ENCODE data around the gene CPNE8.

CPNE8 gene

GRCh38 chr12:38838056-38838850 lies 67.1 kb downstream of the CPNE8 start:
- DNase-seq (ENCODE audit: low read depth in 3 of 3, low spot score in 1 of 3) = no peak

- DNase-seq (ENCODE audit: low read depth in 3 of 3, low spot score in 1 of 3) = no peak
Measured at GRCh38 chr12:38831715-38832114, 73.7 kb downstream of the CPNE8 start.

- DNase-seq (ENCODE audit: low read depth in 3 of 3, low spot score in 1 of 3) = no peak
Measured at GRCh38 chr12:38825006-38825405, 80.4 kb downstream of the CPNE8 start.

- no peak for DNase-seq (ENCODE audit: low read depth in 3 of 3, low spot score in 1 of 3)
Measured at GRCh38 chr12:38823738-38824137, 81.7 kb downstream of the CPNE8 start.

- no peak for DNase-seq (ENCODE audit: low read depth in 3 of 3, low spot score in 1 of 3)
Measured at GRCh38 chr12:38823314-38823713, 82.1 kb downstream of the CPNE8 start.

- no peak for DNase-seq (ENCODE audit: low read depth in 3 of 3, low spot score in 1 of 3)
Measured at GRCh38 chr12:38817942-38818341, 87.4 kb downstream of the CPNE8 start.

- DNase-seq (ENCODE audit: low read depth in 3 of 3, low spot score in 1 of 3) = no peak
Measured at GRCh38 chr12:38813923-38814322, 91.5 kb downstream of the CPNE8 start.

- DNase-seq (ENCODE audit: low read depth in 3 of 3, low spot score in 1 of 3) = no peak
Measured at GRCh38 chr12:38811814-38812356, 93.5 kb downstream of the CPNE8 start.

- DNase-seq (ENCODE audit: low read depth in 3 of 3, low spot score in 1 of 3) = no peak
Measured at GRCh38 chr12:38809832-38810231, 95.6 kb downstream of the CPNE8 start.

GRCh38 chr12:38788106-38788505 lies 117.3 kb downstream of the CPNE8 start:
- DNase-seq (ENCODE audit: low read depth in 3 of 3, low spot score in 1 of 3) = no peak

GRCh38 chr12:38785381-38785780 lies 120.0 kb downstream of the CPNE8 start:
- DNase-seq (ENCODE audit: low read depth in 3 of 3, low spot score in 1 of 3) = no peak

- DNase-seq (ENCODE audit: low read depth in 3 of 3, low spot score in 1 of 3) = no peak
Measured at GRCh38 chr12:38783304-38783703, 122.1 kb downstream of the CPNE8 start.

- no peak for DNase-seq (ENCODE audit: low read depth in 3 of 3, low spot score in 1 of 3)
Measured at GRCh38 chr12:38782359-38782758, 123.0 kb downstream of the CPNE8 start.

GRCh38 chr12:38776647-38777046 lies 128.7 kb downstream of the CPNE8 start:
- no peak for DNase-seq (ENCODE audit: low read depth in 3 of 3, low spot score in 1 of 3)

- no peak for DNase-seq (ENCODE audit: low read depth in 3 of 3, low spot score in 1 of 3)
Measured at GRCh38 chr12:38775457-38775856, 129.9 kb downstream of the CPNE8 start.

GRCh38 chr12:38772437-38772836 lies 133.0 kb downstream of the CPNE8 start:
- DNase-seq (ENCODE audit: low read depth in 3 of 3, low spot score in 1 of 3) = no peak

GRCh38 chr12:38771871-38772270 lies 133.5 kb downstream of the CPNE8 start:
- DNase-seq (ENCODE audit: low read depth in 3 of 3, low spot score in 1 of 3) = no peak

- DNase-seq (ENCODE audit: low read depth in 3 of 3, low spot score in 1 of 3) = no peak
Measured at GRCh38 chr12:38761636-38762342, 143.6 kb downstream of the CPNE8 start.

GRCh38 chr12:38761111-38761510 lies 144.3 kb downstream of the CPNE8 start:
- DNase-seq (ENCODE audit: low read depth in 3 of 3, low spot score in 1 of 3) = no peak

GRCh38 chr12:38759621-38760020 lies 145.8 kb downstream of the CPNE8 start:
- DNase-seq (ENCODE audit: low read depth in 3 of 3, low spot score in 1 of 3) = no peak

- DNase-seq (ENCODE audit: low read depth in 3 of 3, low spot score in 1 of 3) = no peak
Measured at GRCh38 chr12:38746744-38747143, 158.6 kb downstream of the CPNE8 start.

- no peak for DNase-seq (ENCODE audit: low read depth in 3 of 3, low spot score in 1 of 3)
Measured at GRCh38 chr12:38745601-38746000, 159.8 kb downstream of the CPNE8 start.
